Astrocyte of the spinal cord (primary cell): Measurements from ENCODE around the gene CRYGN.

ENCODE experiments used
- DNase-seq: peaks from one replicate; pipeline ENCODE4 v3.0.0; 2011; ENCODE audit warnings: low read depth, low spot score
- H3K4me3 ChIP-seq: 2 replicates; pipeline ENCODE4 v1.5.1; 2011; ENCODE audit warnings: low read depth, mild to moderate bottlenecking, low read length, moderate library complexity
- in situ Hi-C: cut with HindIII; loops from 2 replicates; pipeline ENCODE4 v1.10.0; 2017; ENCODE audit warnings: low sequenced_read_pairs
- TF ChIP-seq, protein P1 (sequence below): IDR thresholded peaks from 2 replicates; pipeline ENCODE4 v1.5.1; 2012; ENCODE audit warnings: low read depth, mild to moderate bottlenecking, low read length, inconsistent platforms

Gene CRYGN

DNA sequence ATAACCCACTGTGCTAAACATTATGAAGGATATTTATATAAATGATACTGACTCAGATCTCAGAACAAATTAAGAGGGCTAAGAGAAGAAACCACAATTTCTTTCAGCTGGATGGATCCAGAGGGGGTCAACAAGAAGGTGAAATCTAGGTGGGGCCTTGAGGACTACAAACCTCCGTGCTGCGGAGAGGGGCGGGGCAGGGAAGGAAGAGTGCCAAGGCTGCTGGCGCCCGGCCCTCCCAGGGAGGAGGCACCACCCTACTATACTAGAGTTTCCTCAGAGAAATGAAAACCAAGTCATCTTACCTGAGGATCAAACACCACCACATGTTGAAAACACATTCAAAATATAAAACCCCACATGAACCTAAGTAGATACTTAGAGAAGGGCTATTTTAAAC is 29.3 kb upstream of the CRYGN start:
- peak; percentile 21 for DNase-seq

DNA sequence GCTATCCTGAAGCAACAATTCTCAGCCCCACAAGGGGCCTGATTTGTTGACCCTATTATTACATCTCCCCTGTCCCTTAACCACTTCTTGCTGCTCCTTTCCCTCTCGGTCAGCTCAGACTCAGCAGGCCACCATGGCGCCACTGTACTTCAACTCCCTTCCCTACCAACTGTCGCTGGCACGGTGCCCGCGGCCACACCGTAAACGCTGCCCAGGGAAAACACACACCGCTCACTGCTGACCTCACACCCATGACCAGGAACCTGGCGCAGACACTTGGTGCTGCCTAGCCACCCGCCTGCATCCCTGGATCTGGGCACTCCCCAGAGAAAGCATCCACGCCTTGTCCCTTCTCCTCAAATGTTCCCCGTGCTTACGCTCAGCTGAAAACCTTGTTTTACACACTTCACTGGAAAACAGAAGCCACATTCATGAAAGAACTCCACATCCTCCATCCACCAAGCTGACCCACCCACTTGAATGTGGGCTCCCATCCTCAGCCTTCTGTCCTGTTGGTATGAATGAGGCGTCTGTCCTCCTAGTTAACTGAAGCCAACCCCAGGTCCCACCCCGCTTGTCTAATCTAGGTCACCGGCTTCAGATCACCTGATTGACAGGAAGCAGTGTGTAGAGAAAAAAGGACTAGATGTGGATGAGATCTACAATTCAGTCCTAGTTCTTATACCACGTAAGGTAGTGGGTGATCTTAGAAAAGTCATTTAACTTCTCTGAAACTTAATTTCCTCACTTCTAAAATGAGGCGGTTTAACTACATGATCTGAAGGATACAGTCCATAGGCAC is 28.5 kb upstream of the CRYGN start:
- in situ Hi-C loops, result no loop called here
- no peak for DNase-seq
- H3K4me3 ChIP-seq, result no peak overlapping the region
- TF ChIP-seq, protein P1, sequence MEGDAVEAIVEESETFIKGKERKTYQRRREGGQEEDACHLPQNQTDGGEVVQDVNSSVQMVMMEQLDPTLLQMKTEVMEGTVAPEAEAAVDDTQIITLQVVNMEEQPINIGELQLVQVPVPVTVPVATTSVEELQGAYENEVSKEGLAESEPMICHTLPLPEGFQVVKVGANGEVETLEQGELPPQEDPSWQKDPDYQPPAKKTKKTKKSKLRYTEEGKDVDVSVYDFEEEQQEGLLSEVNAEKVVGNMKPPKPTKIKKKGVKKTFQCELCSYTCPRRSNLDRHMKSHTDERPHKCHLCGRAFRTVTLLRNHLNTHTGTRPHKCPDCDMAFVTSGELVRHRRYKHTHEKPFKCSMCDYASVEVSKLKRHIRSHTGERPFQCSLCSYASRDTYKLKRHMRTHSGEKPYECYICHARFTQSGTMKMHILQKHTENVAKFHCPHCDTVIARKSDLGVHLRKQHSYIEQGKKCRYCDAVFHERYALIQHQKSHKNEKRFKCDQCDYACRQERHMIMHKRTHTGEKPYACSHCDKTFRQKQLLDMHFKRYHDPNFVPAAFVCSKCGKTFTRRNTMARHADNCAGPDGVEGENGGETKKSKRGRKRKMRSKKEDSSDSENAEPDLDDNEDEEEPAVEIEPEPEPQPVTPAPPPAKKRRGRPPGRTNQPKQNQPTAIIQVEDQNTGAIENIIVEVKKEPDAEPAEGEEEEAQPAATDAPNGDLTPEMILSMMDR, result no peak

More for the DNA sequence above, 29.3 kb upstream of the CRYGN start:
- in situ Hi-C loops, result no loop called here
- no peak overlapping the region for H3K4me3 ChIP-seq
- TF ChIP-seq, protein P1, result no peak

DNA sequence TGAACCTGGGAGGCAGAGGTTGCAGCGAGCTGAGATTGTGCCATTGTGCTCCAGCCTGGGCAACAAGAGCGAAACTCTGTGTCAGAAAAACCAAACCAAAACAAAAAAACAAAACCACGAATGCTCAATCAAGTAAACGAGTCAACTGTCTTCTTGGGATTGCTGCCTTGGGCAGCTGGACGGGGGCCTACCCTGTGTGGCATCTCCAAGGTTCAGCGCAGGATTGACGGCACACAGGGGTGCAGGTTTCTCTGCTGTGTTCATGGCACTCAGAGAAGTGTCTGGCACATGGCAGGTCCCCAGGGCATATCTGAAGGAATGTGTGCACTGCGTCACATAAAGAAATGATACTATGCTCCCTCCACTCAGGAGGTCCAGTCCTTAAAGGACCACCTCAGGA is 25.2 kb upstream of the CRYGN start:
- TF ChIP-seq, protein P1, result no peak
- no peak for DNase-seq
- no peak overlapping the region for H3K4me3 ChIP-seq
- in situ Hi-C loops, result no loop called here

DNA sequence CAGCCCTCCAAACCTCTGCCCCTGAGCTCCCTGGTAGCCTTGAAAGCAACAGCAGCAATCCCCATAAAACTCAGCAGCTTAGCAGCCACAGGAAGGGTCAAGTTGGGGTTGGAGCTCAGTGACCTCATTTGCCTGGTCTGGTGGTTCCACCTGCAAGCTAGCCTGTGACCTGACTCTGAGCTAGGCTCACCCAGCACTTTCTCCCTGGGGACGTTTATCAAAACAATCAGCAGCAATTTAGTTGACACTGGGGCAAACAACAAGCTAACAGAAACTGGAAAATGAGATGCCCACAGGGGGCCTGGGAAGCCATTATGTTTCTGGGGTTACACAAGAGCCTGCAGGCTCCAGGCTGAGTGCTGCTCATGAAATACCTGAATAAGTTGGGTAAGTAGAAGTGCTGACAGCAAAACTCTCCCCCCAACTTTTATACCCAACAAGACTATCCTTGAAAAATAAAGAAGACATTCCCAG is 22.4 kb upstream of the CRYGN start:
- TF ChIP-seq, protein P1, result no peak
- DNase-seq, result no peak
- in situ Hi-C loops, result no loop called here
- H3K4me3 ChIP-seq, result no peak overlapping the region

DNA sequence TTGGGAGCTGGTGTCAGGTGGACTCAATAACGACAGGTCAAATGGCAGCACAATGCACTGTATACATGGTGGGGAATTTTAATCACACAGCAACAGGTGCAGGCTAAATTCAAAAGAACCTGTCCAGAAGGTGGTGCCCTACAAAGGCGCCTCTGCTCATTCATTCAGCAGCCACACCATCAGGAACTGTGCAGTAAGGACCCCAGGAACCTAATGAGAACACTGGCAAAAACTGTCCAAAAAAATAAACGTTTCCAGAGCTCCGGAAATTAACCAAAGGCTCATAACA is 21.9 kb upstream of the CRYGN start:
- no peak overlapping the region for H3K4me3 ChIP-seq
- DNase-seq, result no peak
- in situ Hi-C loops, result no loop called here
- TF ChIP-seq, protein P1, result no peak

DNA sequence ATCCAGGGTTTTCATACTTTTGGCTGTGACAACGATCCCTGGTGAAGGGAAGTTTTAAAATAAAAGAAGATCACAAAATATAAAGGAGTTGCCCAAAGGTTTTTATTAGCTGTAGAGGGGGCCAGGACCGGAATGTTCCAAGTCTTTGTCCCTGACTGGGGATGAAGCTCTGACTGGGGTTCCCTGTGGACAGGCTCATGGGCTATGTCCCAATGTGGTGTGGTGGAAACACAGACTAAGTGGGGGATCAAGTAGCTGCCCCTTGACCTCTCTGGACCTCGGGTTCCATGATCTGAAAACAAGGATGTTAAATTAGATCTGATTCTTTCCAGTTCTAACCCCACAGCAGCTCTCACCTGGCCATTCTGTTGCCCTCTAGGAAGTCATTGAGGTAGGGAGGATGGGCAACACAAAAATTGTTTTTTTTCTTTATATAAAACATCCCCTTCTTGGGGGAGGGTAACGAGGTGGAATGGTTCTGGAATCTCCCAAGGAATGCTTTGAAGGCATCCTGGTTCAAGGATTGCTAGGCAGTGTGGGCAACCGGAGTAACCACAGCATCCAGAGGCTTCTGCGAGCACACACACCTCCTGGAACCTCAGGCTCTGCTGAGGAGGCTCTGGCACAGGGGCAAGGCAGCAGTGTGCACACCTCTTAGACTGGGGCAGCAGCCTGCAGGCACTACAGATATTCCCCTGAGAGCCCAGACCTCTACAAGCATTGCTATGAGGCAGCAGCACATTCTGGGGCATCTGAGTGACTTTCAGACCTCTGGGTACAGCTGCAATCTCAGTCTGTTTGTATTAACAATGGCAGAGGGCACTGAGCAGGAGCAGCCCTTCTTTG is 21.4 kb upstream of the CRYGN start:
- no peak overlapping the region for H3K4me3 ChIP-seq
- in situ Hi-C loops, result no loop called here
- TF ChIP-seq, protein P1, result no peak
- DNase-seq, result no peak
